Testis (tissue), 2 donors: Measurements from ENCODE around the gene CEP350.
"Not testable (repeated sequence)": the region's sequence is repeated elsewhere in the genome, so short reads cannot be mapped to it uniquely, and the experiment has no call there.

ENCODE experiments used
- CTCF ChIP-seq, 3 experiments: fragments of 450-650 bp in 2 of 3; fragments of 200-600 bp in 1 of 3; sonication (generic) in 1 of 3; IDR thresholded peaks; one replicate each; pipeline ENCODE4 v1.5.1; 2016 to 2019; ENCODE audit warnings: antibody characterized with exemption in 3 of 3, mild to moderate bottlenecking in 2 of 3, moderate library complexity in 1 of 3
- POLR2A ChIP-seq: fragments of 450-650 bp; IDR thresholded peaks from one replicate; pipeline ENCODE4 v1.6.1; 2017; ENCODE audit warnings: antibody characterized with exemption, mild to moderate bottlenecking, moderate library complexity

DNA sequence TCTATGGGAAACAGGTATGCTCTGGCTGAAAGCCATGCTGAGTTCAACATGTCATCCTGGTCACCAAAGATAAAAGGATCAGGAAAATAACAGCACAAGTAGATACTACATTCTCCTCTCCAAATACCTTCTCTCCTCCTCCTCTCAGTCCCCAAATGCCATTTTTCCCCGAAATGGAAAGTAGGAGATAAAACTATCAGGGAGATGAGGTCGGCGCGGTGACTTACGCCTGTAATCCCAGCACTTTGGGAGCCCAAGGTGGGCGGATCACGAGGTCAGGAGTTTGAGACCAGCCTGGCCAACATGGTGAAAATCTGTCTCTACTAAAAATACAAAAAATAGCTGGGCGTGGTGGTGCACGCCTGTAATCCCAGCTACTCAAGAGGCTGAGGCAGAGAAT is 179.1 kb downstream of the CEP350 start:
- not testable (repeated sequence) for TF ChIP-seq POLR2A; CTCF (IDR thresholded peaks at IDR 0.05)
